GM18868 (cell line): ENCODE results near the gene CWH43.
A peak's percentile ranks its signal among the peaks of the same experiment; 100 is the strongest.
"Not testable (repeated sequence)": the region's sequence is repeated elsewhere in the genome, so short reads cannot be mapped to it uniquely, and the experiment has no call there.

Experiments
- ATAC-seq: cut with Tn5 transposase; IDR thresholded peaks from one replicate; pipeline ENCODE4 v1.9.1; 2021; ENCODE audit warnings: mild to moderate bottlenecking, moderate library complexity; ENCODE audit not compliant: unreplicated experiment

CWH43 gene

GRCh38 chr4:49092608-49093135 is 106.6 kb downstream of the CWH43 start:
- ATAC-seq: peak; percentile 46

GRCh38 chr4:49096215-49096614 is 110.1 kb downstream of the CWH43 start:
- not testable (repeated sequence) for ATAC-seq

GRCh38 chr4:49096627-49097026 is 110.6 kb downstream of the CWH43 start:
- ATAC-seq: peak; percentile 36

- not testable (repeated sequence) for ATAC-seq
Observed at GRCh38 chr4:49097071-49097470, 111.0 kb downstream of the CWH43 start.

GRCh38 chr4:49097505-49097904 is 111.4 kb downstream of the CWH43 start:
- ATAC-seq: not testable (repeated sequence)

GRCh38 chr4:49098034-49098759 is 112.1 kb downstream of the CWH43 start:
- not testable (repeated sequence) for ATAC-seq

- not testable (repeated sequence) for ATAC-seq
Observed at GRCh38 chr4:49099831-49100444, 113.9 kb downstream of the CWH43 start.

GRCh38 chr4:49102344-49102898 is 116.3 kb downstream of the CWH43 start:
- peak; percentile 31 for ATAC-seq

GRCh38 chr4:49103436-49104136 is 117.5 kb downstream of the CWH43 start:
- peak; percentile 21 for ATAC-seq

GRCh38 chr4:49104231-49104930 is 118.3 kb downstream of the CWH43 start:
- not testable (repeated sequence) for ATAC-seq

GRCh38 chr4:49105248-49105904 is 119.3 kb downstream of the CWH43 start:
- not testable (repeated sequence) for ATAC-seq

- ATAC-seq: not testable (repeated sequence)
Observed at GRCh38 chr4:49107262-49107661, 121.2 kb downstream of the CWH43 start.

GRCh38 chr4:49108183-49108978 is 122.3 kb downstream of the CWH43 start:
- peak; percentile 34 for ATAC-seq

- ATAC-seq: peak; percentile 41
Observed at GRCh38 chr4:49109567-49110166, 123.6 kb downstream of the CWH43 start.

- peak; percentile 49 for ATAC-seq
Observed at GRCh38 chr4:49110579-49110978, 124.5 kb downstream of the CWH43 start.
